CD8-positive, alpha-beta memory T cell (primary cell): ENCODE measurements around the gene IQCN. TPM values are rescaled to one million over a fixed set of nuclear protein-coding genes. Genes with fewer than 3 reads are reported as not detected.

Experiments used
- CTCF ChIA-PET: fragments of 350-600 bp; sonication (Branson Sonifier 250); formaldehyde crosslinking; loops from one replicate; lab custom pipeline; 2021; ENCODE audit warnings: antibody characterized with exemption; lab: Charles Lee
- POLR2A ChIA-PET: fragments of 350-600 bp; sonication (Branson Sonifier 250); formaldehyde crosslinking; loops from one replicate; lab custom pipeline; 2021; ENCODE audit warnings: antibody characterized with exemption; lab: Charles Lee
- DNase-seq, 5 donors: peaks; one replicate each; pipeline versions ENCODE4 v3.0.0 to v3.0.0-alpha.2; 2020 to 2022; ENCODE audit warnings: mixed read lengths in 1 of 5
- H3K27ac ChIP-seq: one replicate; pipeline ENCODE4 v1.7.0; 2013; ENCODE audit warnings: low read depth, mild to moderate bottlenecking, low read length, moderate library complexity
- H3K27me3 ChIP-seq: 2 replicates; pipeline ENCODE4 v1.7.0; 2013; ENCODE audit warnings: low read length, mild to moderate bottlenecking; ENCODE audit not compliant: insufficient read depth, poor library complexity, severe bottlenecking
- H3K36me3 ChIP-seq: 2 replicates; pipeline ENCODE4 v1.7.0; 2013; ENCODE audit warnings: mild to moderate bottlenecking, low read length, moderate library complexity; ENCODE audit not compliant: insufficient read depth
- H3K4me1 ChIP-seq: 2 replicates; pipeline ENCODE4 v1.7.0; 2013; ENCODE audit warnings: mild to moderate bottlenecking, low read length, moderate library complexity; ENCODE audit not compliant: insufficient read depth
- H3K4me3 ChIP-seq: 2 replicates; pipeline ENCODE4 v1.7.0; 2013; ENCODE audit warnings: mild to moderate bottlenecking, low read length
- H3K9me3 ChIP-seq: 2 replicates; pipeline ENCODE4 v1.7.0; 2013; ENCODE audit warnings: mild to moderate bottlenecking, low read length
- H3K27ac Mint-ChIP-seq, 8 donors: one replicate each; pipeline ENCODE4 v1.8.0; 2020 to 2021; ENCODE audit warnings: mixed read lengths in 8 of 8, mild to moderate bottlenecking in 6 of 8, inconsistent platforms in 3 of 8, moderate library complexity in 3 of 8
- H3K27me3 Mint-ChIP-seq, 2 donors: one replicate each; pipeline ENCODE4 v1.8.0; 2020 to 2021; ENCODE audit warnings: mixed read lengths in 2 of 2, mild to moderate bottlenecking in 1 of 2, moderate library complexity in 1 of 2
- H3K36me3 Mint-ChIP-seq, 3 donors: one replicate each; pipeline ENCODE4 v1.8.0; 2020 to 2021; ENCODE audit warnings: mixed read lengths in 3 of 3, inconsistent platforms in 1 of 3, mild to moderate bottlenecking in 1 of 3
- H3K4me1 Mint-ChIP-seq, 3 donors: one replicate each; pipeline ENCODE4 v1.8.0; 2020 to 2021; ENCODE audit warnings: mixed read lengths in 3 of 3, inconsistent platforms in 1 of 3, mild to moderate bottlenecking in 1 of 3
- H3K4me3 Mint-ChIP-seq, 7 donors: one replicate each; pipeline ENCODE4 v1.8.0; 2020 to 2021; ENCODE audit warnings: mixed read lengths in 7 of 7, mild to moderate bottlenecking in 6 of 7, moderate library complexity in 4 of 7, inconsistent platforms in 2 of 7
- H3K9me3 Mint-ChIP-seq, 5 donors: one replicate each; pipeline ENCODE4 v1.8.0; 2020 to 2022; ENCODE audit warnings: mixed read lengths in 5 of 5, mild to moderate bottlenecking in 3 of 5, moderate library complexity in 2 of 5, inconsistent platforms in 1 of 5
- polyA plus RNA-seq: library from polyadenylated mRNA; unstranded; fragments of 300-500 nt; fragmentation: Illumina TruSeq; gene quantifications from one replicate; pipeline ENCODE4 v1.2.3, GENCODE V29; 2021
- total RNA-seq, 2 experiments: library from RNA; stranded (reverse); gene quantifications; one replicate each; pipeline ENCODE4 v1.2.3, GENCODE V29; 2021

IQCN gene
- total and polyA plus RNA-seq, 3 experiments from 2014 or later: 0.31 to 1.3 (median 1.3) TPM

GRCh38 chr19:18253130-18253529 is 21.1 kb downstream of the IQCN start:
- no peaks in the 10 kb centered on the region for H3K36me3 Mint-ChIP-seq
- H3K36me3 ChIP-seq: no peaks in the 10 kb centered on the region
- peaks cover 0 to 1% (median 0%) of the 10 kb centered on the region in 3 donors for H3K4me1 Mint-ChIP-seq
- no peaks in the 10 kb centered on the region for H3K4me1 ChIP-seq
- ChIA-PET CTCF (interaction anchor here (0.8 to 11.8 kb wide), 16 partner anchors 12 to 249 kb away, joined by 3 to 116 read pairs (median 6); partner anchors contain the start of genes MPV17L2 and RAB3A), POLR2A (no interaction called here)
- peaks cover 14 to 25% of the 10 kb centered on the region in 2 donors for H3K27me3 Mint-ChIP-seq
- H3K4me3 ChIP-seq: no peak overlapping the region
- peaks cover 8% of the 10 kb centered on the region for H3K27me3 ChIP-seq
- no peak for DNase-seq
- H3K4me3 Mint-ChIP-seq: no peak overlapping the region
- H3K27ac Mint-ChIP-seq: no peak overlapping the region
- H3K27ac ChIP-seq: no peak overlapping the region
- H3K9me3 Mint-ChIP-seq: no peaks in the 10 kb centered on the region
- H3K9me3 ChIP-seq: no peaks in the 10 kb centered on the region

- DNase-seq: no peak
- Histone ChIP-seq H3K27ac (no peak overlapping the region), H3K27me3 (peaks cover 8% of the 10 kb centered on the region), H3K4me3 (no peak overlapping the region), H3K36me3 (no peaks in the 10 kb centered on the region), H3K4me1 (no peaks in the 10 kb centered on the region), H3K9me3 (no peaks in the 10 kb centered on the region)
- Mint-ChIP-seq H3K27ac (no peak overlapping the region), H3K4me3 (no peak overlapping the region), H3K27me3 (peaks cover 14 to 25% of the 10 kb centered on the region in 2 donors), H3K9me3 (no peaks in the 10 kb centered on the region), H3K4me1 (peaks cover 0 to 1% (median 0%) of the 10 kb centered on the region in 3 donors), H3K36me3 (no peaks in the 10 kb centered on the region)
- CTCF ChIA-PET: interaction anchor here (0.7 to 11.8 kb wide), 31 partner anchors 9 to 249 kb away, joined by 3 to 116 read pairs (median 5); partner anchors contain the start of genes MPV17L2 and RAB3A
- POLR2A ChIA-PET: interaction anchor here (1.7 kb wide), 1 partner anchor 61 kb away, joined by 8 read pairs; no protein-coding TSS in a partner anchor
Observed at GRCh38 chr19:18252370-18252717, 21.9 kb downstream of the IQCN start.

DNA sequence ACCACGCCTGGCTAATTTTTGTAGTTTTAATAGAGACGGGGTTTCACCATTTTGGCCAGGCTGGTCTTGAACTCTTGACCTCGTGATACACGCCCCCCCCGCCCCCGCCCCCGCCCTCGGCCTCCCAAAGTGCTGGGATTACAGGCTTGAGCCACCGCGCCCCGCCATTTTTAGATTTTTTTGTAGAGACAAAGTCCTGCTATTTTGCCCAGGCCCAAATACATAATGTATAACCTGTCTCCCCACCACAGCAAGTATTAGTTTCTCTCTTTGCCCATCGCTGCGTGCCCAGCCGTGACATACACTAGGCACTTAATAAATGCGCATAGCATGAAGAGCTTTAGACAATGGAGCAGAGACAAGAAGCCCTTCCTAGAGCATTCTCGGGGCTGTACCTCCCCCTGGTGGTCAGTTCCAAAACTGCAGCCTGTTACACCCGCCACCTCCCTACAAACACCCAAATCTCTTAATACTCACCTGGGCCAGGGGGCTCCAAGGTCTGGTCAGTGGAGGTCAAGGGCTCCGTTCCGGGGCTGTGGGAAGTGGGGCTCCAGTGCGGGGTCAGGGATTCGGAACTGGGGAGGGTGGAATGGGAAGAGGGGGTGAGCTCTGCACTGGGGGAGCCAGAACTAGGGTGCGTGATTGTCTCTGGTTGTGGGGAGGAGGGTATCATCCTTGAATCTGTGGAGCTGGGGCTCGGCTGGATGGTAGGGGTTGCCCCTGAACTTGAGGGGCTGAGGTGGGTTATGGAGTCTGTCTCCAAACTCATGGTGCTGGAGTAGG is 22.5 kb downstream of the IQCN start:
- peak; percentile 66 to 85 (median 72) for DNase-seq
- no peak overlapping the region for H3K27ac Mint-ChIP-seq
- Histone ChIP-seq H3K4me3 (no peak overlapping the region), H3K27ac (no peak overlapping the region), H3K27me3 (peaks cover 8% of the 10 kb centered on the region), H3K9me3 (no peaks in the 10 kb centered on the region), H3K36me3 (no peaks in the 10 kb centered on the region), H3K4me1 (no peaks in the 10 kb centered on the region)
- no peaks in the 10 kb centered on the region for H3K9me3 Mint-ChIP-seq
- H3K36me3 Mint-ChIP-seq: no peaks in the 10 kb centered on the region
- peaks cover 0 to 1% (median 0%) of the 10 kb centered on the region in 3 donors for H3K4me1 Mint-ChIP-seq
- peaks cover 14 to 25% of the 10 kb centered on the region in 2 donors for H3K27me3 Mint-ChIP-seq
- H3K4me3 Mint-ChIP-seq: no peak overlapping the region
- CTCF ChIA-PET: interaction anchor here (0.6 to 11.8 kb wide), 35 partner anchors 8 to 248 kb away, joined by 3 to 116 read pairs (median 5); partner anchors contain the start of genes MPV17L2 and RAB3A
- POLR2A ChIA-PET: interaction anchor here (1.7 kb wide), 1 partner anchor 60 kb away, joined by 8 read pairs; no protein-coding TSS in a partner anchor

GRCh38 chr19:18249834-18250233 is 24.4 kb downstream of the IQCN start:
- no peak overlapping the region for H3K4me3 ChIP-seq
- peaks cover 8% of the 10 kb centered on the region for H3K27me3 ChIP-seq
- Mint-ChIP-seq H3K27ac (no peak overlapping the region), H3K9me3 (no peaks in the 10 kb centered on the region), H3K4me3 (no peak overlapping the region), H3K36me3 (no peaks in the 10 kb centered on the region), H3K27me3 (peaks cover 12 to 21% of the 10 kb centered on the region in 2 donors), H3K4me1 (no peaks in the 10 kb centered on the region)
- POLR2A ChIA-PET: interaction anchor here (0.9 kb wide), 1 partner anchor 69 kb away, joined by 3 read pairs; no protein-coding TSS in a partner anchor
- H3K36me3 ChIP-seq: no peaks in the 10 kb centered on the region
- H3K9me3 ChIP-seq: no peaks in the 10 kb centered on the region
- CTCF ChIA-PET: interaction anchor here (1.1 to 11.8 kb wide), 4 partner anchors 9 to 58 kb away, joined by 4 to 116 read pairs (median 27); partner anchors contain the start of genes MPV17L2 and RAB3A
- no peaks in the 10 kb centered on the region for H3K4me1 ChIP-seq
- DNase-seq: no peak
- no peak overlapping the region for H3K27ac ChIP-seq

DNA sequence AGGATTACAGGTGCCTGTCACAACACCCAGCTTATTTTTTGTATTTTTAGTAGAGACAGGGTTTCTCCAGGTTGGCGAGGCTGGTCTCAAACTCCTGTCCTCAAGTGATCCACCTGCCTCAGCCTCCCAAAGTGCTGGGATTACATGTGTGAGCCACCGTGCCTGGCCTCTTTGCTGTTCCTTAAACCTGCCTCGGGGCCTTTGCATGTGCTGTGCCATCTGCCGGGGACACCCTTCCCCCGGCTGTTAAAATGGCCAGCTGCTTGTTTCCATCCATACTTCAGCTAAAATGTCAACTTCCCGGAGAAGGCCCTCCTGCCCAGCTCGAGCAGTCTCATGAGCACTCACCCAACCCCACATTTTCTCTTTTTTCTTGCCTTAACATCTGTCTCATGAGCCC is 29.0 kb downstream of the IQCN start:
- no peak overlapping the region for H3K4me3 Mint-ChIP-seq
- Histone ChIP-seq H3K36me3 (no peaks in the 10 kb centered on the region), H3K4me3 (no peak overlapping the region), H3K4me1 (no peaks in the 10 kb centered on the region), H3K9me3 (no peaks in the 10 kb centered on the region), H3K27me3 (no peaks in the 10 kb centered on the region), H3K27ac (no peak overlapping the region)
- H3K27ac Mint-ChIP-seq: peak overlapping the region in 1 of 8 donors; percentile 33
- H3K4me1 Mint-ChIP-seq: no peaks in the 10 kb centered on the region
- H3K9me3 Mint-ChIP-seq: no peaks in the 10 kb centered on the region
- H3K36me3 Mint-ChIP-seq: no peaks in the 10 kb centered on the region
- CTCF ChIA-PET: interaction anchor here (11.8 kb wide), 1 partner anchor 40 kb away, joined by 116 read pairs; the partner anchor contains the start of gene RAB3A
- peaks cover 0 to 4% of the 10 kb centered on the region in 2 donors for H3K27me3 Mint-ChIP-seq
- no peak for DNase-seq
- POLR2A ChIA-PET: interaction anchor here (0.6 kb wide), 1 partner anchor 1226 kb away, joined by 3 read pairs; no protein-coding TSS in a partner anchor

- Mint-ChIP-seq H3K27me3 (peaks cover 19 to 32% of the 10 kb centered on the region in 2 donors), H3K27ac (no peak overlapping the region), H3K4me3 (no peak overlapping the region), H3K4me1 (no peaks in the 10 kb centered on the region), H3K9me3 (peaks cover 0 to 4% (median 0%) of the 10 kb centered on the region in 5 donors), H3K36me3 (no peaks in the 10 kb centered on the region)
- Histone ChIP-seq H3K9me3 (no peaks in the 10 kb centered on the region), H3K27me3 (no peaks in the 10 kb centered on the region), H3K36me3 (no peaks in the 10 kb centered on the region), H3K4me3 (no peak overlapping the region), H3K27ac (no peak overlapping the region), H3K4me1 (no peaks in the 10 kb centered on the region)
- no peak for DNase-seq
- POLR2A ChIA-PET: no interaction called here
- CTCF ChIA-PET: no interaction called here
Observed at GRCh38 chr19:18239303-18239702, 34.9 kb downstream of the IQCN start.

- POLR2A ChIA-PET: no interaction called here
- H3K36me3 ChIP-seq: no peaks in the 10 kb centered on the region
- no peak for DNase-seq
- Mint-ChIP-seq H3K9me3 (peaks cover 0 to 8% (median 4%) of the 10 kb centered on the region in 5 donors), H3K27me3 (peaks cover 60 to 73% of the 10 kb centered on the region in 2 donors), H3K4me3 (no peak overlapping the region), H3K4me1 (no peaks in the 10 kb centered on the region), H3K36me3 (peaks cover 0 to 2% (median 0%) of the 10 kb centered on the region in 3 donors), H3K27ac (no peak overlapping the region)
- H3K4me1 ChIP-seq: no peaks in the 10 kb centered on the region
- no peak overlapping the region for H3K4me3 ChIP-seq
- H3K27me3 ChIP-seq: peaks cover 26% of the 10 kb centered on the region
- no peaks in the 10 kb centered on the region for H3K9me3 ChIP-seq
- CTCF ChIA-PET: interaction anchor here (1.0 kb wide), 1 partner anchor 18 kb away, joined by 4 read pairs; no protein-coding TSS in a partner anchor
- no peak overlapping the region for H3K27ac ChIP-seq
Observed at GRCh38 chr19:18234194-18234593, 40.1 kb downstream of the IQCN start.
